Fibroblast of villous mesenchyme (primary cell): Measurements from ENCODE around the gene USHBP1. TPM values are rescaled to one million over a fixed set of nuclear protein-coding genes. Genes with fewer than 3 reads are reported as not detected.
A peak's percentile ranks its signal among the peaks of the same experiment; 100 is the strongest.
"Not testable (repeated sequence)": the region's sequence is repeated elsewhere in the genome, so short reads cannot be mapped to it uniquely, and the experiment has no call there.

Source experiments
- DNase-seq: peaks from one replicate; pipeline ENCODE4 v3.0.0-alpha.2; 2010; ENCODE audit warnings: low read depth
- H3K4me3 ChIP-seq: 2 replicates; pipeline ENCODE4 v1.5.1; 2011; ENCODE audit warnings: low read depth, mild to moderate bottlenecking, low read length
- CTCF ChIP-seq: IDR thresholded peaks from 2 replicates; pipeline ENCODE4 v1.5.1; 2012; ENCODE audit warnings: low read depth, mild to moderate bottlenecking, low read length; ENCODE audit not compliant: insufficient read depth
- total RNA-seq: library from RNA; depleted of rRNA; stranded (reverse); fragments of >200 nt; gene quantifications from 2 replicates; pipeline ENCODE4 v1.2.3, GENCODE V29; 2012

The USHBP1 gene
- total RNA-seq, 1 donor, result not detected

- TF ChIP-seq CTCF, result no peak
- DNase-seq, result no peak
- H3K4me3 ChIP-seq, result no peak overlapping the region
Measured at GRCh38 chr19:17303940-17304267, 39.4 kb upstream of the USHBP1 start.

- peak; percentile 44 for TF ChIP-seq CTCF
- peak within 1 kb of the TSS; percentile 71 for H3K4me3 ChIP-seq
- DNase-seq, result peak; percentile 96
Measured at GRCh38 chr19:17303167-17303939, 38.8 kb upstream of the USHBP1 start, which contains the start of gene ABHD8. TSS of gene ABHD8 (minus strand) at chr19:17303425. CDS start at chr19:17301616, 1,809 bp downstream.

DNA sequence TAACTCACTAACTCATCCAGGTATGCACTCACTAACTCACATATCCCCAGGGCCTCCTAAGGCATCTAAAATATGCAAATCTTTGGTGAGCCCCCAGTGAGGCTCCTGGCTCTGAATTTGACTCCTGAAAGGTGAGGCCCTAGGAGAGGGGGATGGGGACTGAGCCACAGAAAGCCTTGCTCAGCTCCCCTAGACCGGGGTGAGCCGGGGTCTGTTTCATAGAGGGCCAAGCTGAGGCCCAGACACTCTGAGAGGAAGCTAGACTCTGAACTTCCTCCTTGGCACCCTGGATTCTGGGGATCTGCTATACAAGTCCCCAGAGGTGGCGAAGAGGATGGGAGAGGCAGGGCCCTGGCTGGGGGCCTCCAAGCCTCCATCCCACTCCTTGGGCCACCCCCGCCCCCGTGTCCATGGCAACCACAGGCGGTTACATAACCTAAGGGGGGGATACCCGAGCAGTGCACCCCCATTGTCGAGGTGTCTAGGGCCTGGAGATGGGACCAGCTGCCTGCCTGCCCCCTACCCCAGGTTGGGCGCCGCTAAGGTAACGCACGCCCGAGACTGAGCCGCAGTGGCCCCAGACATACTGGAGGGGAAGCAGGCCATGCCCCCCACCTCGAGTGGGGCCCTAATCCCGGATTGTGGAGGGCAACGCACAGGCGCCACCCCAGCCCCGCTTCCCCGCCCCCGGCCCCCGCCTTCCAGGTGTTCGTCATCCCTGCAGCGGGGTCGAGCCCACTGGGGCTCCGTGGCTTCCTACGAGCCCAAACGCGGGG, 38.0 kb upstream of the USHBP1 start:
- peak overlapping the region; percentile 71 for H3K4me3 ChIP-seq
- DNase-seq, result no peak
- no peak for TF ChIP-seq CTCF

- DNase-seq, result no peak
- H3K4me3 ChIP-seq, result no peak overlapping the region
- no peak for TF ChIP-seq CTCF
Measured at GRCh38 chr19:17300992-17301619, 36.6 kb upstream of the USHBP1 start.

GRCh38 chr19:17296976-17297375, 32.4 kb upstream of the USHBP1 start:
- no peak overlapping the region for H3K4me3 ChIP-seq
- no peak for TF ChIP-seq CTCF
- no peak for DNase-seq

GRCh38 chr19:17296273-17296672, 31.7 kb upstream of the USHBP1 start:
- TF ChIP-seq CTCF, result peak; percentile 14
- DNase-seq, result peak; percentile 37
- H3K4me3 ChIP-seq, result no peak overlapping the region

DNA sequence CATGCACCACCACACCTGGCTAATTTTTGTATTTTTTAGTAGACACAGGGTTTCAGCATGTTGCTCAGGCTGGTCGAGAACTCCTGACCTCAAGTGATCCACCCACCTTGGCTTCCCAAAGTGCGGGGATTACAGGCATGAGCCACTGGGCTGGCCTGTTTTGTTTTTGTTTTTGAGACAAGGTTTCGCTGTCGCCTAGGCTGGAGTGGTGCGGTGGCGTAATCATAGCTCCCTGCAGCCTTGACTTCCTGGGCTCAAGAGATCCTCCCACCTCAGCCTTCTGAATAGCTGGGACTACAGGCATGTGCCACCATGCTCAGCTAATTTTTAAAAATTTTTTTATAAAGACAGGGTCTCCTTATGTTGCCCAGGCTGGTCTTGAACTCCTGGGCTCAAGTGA, 31.0 kb upstream of the USHBP1 start:
- not testable (repeated sequence) for H3K4me3 ChIP-seq, DNase-seq
